Renal cortical epithelial cell (primary cell): ENCODE measurements around the gene PPP4R3B. TPM values are rescaled to one million over a fixed set of nuclear protein-coding genes. Genes with fewer than 3 reads are reported as not detected.
"Not testable (repeated sequence)": the region's sequence is repeated elsewhere in the genome, so short reads cannot be mapped to it uniquely, and the experiment has no call there.

ENCODE experiments used
- DNase-seq: peaks from one replicate; pipeline ENCODE4 v3.0.0-alpha.2; 2011; ENCODE audit warnings: low read depth
- total RNA-seq: library from RNA; depleted of rRNA; stranded (reverse); fragments of >200 nt; gene quantifications from 2 replicates; pipeline ENCODE4 v1.2.3, GENCODE V29; 2014

The PPP4R3B gene
- total RNA-seq = 38.2 and 74.5 TPM in 2 replicates

DNA sequence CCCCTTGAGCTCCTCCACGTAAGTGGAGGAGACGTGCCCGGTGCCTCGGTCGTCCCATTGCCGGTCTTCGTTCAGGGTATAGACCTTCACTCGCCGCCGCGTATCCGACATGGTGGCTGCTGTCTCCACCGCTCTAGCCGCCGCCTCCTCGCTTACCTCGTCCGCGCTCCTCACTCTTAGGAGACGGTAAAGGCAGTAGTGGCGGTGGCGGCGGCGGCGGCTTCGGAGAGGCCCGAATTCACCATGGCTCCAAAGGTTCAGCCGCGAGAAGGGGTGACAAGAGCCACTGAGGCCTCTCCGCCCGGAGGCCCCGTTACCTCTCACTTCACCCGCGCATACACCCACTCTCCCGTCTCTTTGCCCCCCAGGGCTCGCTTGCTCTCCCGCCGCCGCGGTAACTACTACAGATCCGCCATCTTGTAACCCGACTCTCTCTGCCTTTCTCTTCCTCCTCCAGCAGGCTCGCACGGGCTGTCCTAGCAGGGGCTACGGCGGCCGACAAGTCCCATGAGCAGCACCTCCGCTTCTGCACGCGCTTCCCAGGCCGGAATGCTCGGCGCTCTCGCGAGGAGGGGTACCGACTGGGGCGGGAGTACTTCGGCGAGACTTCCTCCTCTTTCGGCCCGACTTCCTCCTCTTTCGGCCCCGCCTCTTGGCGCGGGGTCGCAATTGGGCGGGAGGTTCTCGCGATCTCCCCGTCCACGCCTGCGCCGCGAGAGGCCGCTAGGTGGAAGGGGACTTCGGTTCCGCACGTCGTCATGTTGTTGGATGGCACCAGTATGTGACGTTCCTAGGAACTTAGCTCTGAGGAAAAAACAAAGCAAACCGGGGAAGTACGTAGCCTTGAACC, at the start of gene PPP4R3B:
PPP4R3B (minus strand) TSS at position 448 of the 850 bp plus-strand sequence; CDS start at position 111, 337 bp downstream.
- DNase-seq = peak; percentile 97

DNA sequence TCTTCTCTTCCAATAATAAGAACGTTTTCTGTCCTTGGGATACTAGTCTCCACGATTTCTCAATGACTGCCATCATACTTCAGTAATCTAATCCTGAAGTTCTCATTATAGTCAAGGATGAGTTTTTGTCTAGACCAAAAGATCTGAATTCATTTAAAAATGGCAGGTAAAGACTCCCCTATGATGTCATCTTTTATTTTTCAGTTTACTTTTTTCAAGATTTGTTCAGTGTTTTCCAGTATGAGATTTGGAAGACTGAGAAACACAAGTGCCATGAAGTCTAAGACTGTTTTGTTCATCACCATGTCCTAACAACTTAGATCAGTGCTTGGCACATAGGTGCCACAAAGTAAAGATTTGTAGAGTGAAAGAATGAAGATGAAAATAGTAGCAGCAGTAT, 35.8 kb upstream of the PPP4R3B start:
- DNase-seq = no peak

DNA sequence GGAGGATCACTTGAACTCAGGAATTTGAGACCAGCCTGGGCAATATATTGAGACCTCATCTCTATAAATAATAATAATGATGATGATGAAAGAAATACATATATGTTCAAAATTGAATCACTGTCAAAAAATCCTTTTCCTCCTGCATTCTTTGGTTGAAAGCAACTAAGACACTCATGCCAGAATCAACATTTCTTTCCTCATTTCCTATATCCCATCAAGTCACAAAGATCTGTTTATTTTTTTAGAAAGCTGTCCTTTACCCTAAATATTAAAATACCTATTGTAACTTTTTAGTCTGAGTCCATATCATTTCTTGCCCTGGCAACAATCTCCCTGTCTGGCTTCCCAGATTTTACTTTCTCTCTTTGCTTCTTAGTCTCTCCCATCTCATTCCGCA, 31.8 kb upstream of the PPP4R3B start:
- no peak for DNase-seq

DNA sequence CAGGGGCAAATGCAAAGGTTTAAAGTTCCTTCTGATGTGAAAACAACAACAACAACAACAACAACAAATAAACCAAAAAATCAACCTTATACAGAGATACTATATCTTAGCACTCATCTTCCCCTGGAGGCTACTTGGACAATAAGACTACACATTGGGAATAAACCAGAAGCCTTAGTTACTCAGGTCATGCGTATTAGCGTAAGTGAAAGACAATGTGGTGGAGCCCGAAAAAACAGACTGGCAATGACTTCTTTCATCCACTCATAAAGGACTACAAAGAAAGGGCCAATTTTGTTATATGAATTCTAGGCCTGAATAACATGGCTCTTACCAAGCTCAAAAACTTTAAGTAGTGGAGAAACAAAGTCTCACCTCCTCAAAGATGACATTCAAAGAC, 19.4 kb upstream of the PPP4R3B start:
- DNase-seq = no peak

DNA sequence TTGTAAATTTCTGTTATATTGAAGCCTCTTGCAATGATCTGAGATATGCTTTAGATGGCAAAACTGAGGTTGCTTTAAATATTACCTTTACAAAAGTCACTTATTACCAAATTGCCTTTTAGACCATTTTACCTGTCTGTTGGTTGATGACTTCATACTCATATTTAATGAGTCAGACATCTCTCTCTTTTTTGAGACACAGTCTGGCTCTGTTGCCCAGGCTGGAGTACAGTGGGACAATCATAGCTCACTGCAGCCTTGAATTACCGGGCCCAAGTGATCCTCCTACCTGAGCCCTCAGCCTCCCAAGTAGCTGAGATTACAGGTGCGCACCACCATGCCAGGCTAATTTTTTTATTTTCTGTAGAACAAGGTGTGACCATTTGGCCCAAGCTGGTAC, 11.5 kb upstream of the PPP4R3B start:
- DNase-seq = no peak

- DNase-seq = no peak
Observed at GRCh38 chr2:55627915-55628314, 10.5 kb upstream of the PPP4R3B start.

- no peak for DNase-seq
Observed at GRCh38 chr2:55621802-55622201, 4.4 kb upstream of the PPP4R3B start.

- peak; percentile 27 for DNase-seq
Observed at GRCh38 chr2:55620123-55620779, 2.8 kb upstream of the PPP4R3B start.

GRCh38 chr2:55618275-55619055, 1.0 kb upstream of the PPP4R3B start:
- peak; percentile 58 for DNase-seq

- DNase-seq = peak; percentile 27
Observed at GRCh38 chr2:55618025-55618274, 528 bp upstream of the PPP4R3B start.

DNA sequence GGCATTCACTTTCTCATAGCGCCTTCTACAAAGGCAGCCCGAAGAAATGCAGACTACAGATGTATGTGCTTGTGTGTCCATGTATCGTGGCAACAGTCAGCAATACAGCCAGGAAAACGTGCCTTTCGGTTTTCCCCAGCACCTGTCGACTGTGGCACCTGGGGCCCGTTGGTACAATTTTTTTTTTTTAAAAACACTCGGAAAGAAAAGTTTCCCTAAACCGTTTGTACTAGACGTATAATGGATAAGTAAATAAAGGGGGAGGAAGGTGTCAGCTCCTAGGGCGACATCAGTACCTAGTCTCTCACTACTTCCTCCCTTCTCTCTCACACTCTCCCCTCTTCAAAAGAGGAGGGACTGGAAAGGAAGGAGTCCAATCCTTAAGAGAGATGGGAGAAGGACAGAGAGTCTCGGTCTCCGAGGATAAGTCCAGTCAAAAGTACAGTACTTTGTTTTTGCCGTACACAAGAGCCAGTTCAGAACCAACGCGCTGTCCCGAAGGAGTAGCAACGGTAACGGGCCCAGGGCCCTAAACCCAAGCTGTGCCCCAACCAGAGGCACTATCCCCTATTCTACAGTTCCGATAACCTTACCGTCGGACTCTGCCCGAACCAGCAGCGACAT, 759 bp downstream of the PPP4R3B start:
- DNase-seq = peak; percentile 67

DNA sequence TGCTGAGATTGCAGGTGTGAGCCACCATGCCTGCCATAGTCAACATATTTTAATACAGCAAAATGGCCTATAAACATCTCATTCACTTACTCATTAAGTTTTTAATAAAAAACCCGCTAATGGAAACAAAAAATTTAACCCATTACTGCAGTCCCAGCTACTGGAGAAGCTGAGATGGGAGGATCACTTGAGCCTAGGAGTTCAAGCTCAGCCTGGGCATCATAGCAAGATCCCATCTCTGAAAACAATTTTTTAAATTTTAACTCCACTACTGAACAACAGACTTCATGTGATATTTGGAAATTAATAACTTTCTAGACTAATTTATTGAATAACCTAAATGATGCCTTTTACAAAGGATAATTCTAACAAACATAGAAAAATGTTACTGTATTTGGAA, 5.4 kb downstream of the PPP4R3B start:
- DNase-seq = no peak

GRCh38 chr2:55610954-55611743, 6.3 kb downstream of the PPP4R3B start:
- DNase-seq = no peak

- no peak for DNase-seq
Observed at GRCh38 chr2:55609938-55610578, 7.4 kb downstream of the PPP4R3B start.

DNA sequence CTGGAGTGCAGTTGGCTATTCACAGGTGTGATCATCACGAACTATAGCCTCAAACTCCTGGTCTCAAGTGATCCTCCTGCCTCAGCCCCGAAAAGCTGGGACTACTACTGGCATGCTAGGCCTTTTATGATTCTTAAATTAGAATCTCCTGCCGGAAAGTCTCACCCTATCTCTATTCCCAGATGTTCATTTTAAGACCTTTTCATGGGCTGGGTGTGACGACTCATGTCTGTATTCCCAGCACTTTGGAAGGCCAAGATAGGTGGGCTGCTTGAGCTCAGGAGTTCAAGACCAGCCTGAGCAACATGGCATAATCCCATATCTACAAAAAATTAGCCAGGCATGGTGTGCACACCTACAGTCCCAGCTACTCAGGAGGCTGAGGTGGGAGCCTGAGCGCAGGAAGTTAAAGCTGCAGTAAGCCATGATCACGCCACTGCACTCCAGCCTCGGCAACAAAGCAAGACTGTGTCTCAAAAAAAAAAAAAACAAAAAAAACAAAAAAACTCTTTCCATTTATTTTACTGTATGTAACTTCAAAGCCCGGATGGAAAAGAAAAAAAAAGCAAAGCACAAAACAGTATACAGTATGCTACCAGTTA, 8.1 kb downstream of the PPP4R3B start:
- DNase-seq = no peak

DNA sequence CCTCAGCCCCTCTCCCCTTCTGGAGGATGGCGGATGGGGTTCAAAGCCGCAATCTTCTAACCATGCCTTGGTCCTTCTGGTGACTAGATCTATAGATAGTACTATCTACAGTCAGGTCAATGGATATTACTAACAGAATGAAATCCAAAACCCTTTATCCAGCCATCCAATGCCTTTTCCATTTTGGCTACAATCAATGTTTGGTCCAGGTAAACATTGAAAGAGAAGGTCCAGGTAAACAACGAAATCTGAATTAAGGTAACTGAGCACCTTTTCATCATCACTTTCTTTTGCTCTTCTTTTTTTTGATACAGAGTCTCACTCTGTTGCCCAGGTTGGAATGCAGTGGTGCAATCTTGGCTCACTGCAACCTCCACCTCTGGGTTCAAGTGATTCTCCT, 9.7 kb downstream of the PPP4R3B start:
- DNase-seq = no peak

DNA sequence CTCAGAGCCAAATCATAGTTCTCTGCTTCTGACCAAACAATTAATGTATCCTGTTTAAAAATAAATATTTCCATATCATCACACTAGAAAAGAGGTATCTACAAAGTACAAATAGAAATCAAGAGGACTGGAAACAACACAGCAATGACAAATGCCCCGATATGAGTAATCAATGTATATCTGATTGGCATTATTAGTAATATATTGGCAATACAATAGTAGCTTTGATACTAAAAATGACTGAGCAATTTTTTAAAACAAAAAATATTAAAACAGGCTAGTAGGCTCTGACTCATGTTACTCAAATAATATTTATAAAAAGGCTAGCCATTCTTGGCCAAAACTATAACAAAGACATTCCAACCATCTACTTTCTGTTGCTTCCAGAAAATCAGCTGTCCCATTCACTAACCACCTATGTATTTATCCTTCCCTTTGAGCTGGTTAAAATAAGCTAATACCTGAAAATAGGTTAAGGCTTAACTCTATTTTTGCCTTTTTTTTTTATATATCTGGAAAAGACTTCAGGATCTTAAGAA, 13.3 kb downstream of the PPP4R3B start:
- DNase-seq = no peak

DNA sequence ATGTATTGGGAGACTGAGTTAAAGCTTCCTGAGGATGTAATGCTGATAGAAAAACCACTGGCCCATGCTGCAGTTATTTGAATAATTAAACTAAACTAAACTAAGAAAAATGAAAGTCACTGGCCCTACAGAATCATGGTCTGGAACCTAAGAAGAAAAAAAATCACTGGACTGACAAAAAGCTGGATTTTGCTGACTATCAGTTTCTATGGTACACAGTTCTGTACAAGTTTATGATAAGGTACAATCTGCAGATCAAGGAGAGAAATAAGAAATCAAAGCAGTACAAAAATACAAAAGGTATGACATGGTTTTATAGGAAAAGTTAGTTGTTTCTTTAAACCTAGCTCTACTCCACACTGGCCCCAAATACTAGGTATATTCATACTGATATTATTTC, 15.6 kb downstream of the PPP4R3B start:
- no peak for DNase-seq

GRCh38 chr2:55598056-55598795, 19.2 kb downstream of the PPP4R3B start:
- no peak for DNase-seq

GRCh38 chr2:55596795-55597194, 20.6 kb downstream of the PPP4R3B start:
- DNase-seq = not testable (repeated sequence)
